HG02870 (cell line): ENCODE data around the gene SH3RF3.

Experiments
- ATAC-seq: cut with Tn5 transposase; IDR thresholded peaks from one replicate; pipeline ENCODE4 v1.9.1; 2021; ENCODE audit warnings: mild to moderate bottlenecking, moderate library complexity; ENCODE audit not compliant: unreplicated experiment

Gene SH3RF3

DNA sequence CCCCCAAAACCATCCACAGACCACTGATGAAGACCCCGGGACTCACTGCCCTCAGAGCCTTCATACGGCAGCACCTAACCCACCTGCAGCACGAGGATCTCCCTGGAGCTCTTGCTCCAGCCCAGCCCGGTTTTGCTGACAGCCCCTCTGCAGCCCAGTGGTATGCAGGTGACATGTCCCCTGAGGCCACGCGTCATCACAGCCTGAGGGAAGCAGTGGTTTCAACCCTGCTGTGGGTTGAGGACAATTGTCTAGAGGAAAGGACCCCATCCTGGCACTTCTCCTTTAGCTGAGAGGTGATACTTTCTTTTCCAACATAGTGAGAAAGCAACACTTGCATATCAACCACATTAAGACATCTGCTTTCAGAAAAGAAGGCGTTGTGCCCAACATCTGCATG is 350.8 kb downstream of the SH3RF3 start:
- ATAC-seq: no peak

DNA sequence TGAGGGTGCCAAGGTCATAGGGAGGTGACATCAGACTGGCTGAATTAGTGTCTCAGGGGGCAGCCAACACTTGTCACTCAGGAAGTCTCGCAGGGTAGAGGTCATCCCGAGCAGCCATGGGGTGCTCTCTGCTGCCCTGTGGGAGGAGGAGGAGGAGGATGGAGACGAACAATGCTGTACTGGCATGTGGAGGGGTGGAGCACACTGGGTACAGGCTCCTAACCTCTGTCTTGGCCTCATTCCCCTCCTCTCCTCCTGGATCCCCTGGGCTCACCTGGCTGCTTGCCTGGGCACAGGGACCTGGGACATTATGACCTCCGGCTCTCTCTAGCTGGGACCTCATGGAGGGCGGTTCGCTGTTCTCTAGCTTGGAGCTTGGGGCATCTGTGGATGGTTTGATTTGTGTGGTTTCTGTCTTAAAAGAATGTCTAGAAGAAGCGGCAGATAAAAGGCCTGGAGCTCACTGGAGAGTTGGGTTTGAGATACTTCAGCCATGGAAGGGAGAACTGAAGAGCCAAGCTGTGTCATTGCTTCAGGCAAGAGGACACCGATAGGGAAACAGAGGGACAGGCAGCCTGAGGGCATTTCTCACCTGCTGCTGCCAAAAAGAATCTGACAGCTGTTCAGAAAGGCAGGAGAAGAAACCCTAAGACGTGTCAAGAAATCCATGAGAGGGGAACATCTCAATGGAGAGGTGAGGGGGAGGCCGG is 351.6 kb downstream of the SH3RF3 start:
- no peak for ATAC-seq

DNA sequence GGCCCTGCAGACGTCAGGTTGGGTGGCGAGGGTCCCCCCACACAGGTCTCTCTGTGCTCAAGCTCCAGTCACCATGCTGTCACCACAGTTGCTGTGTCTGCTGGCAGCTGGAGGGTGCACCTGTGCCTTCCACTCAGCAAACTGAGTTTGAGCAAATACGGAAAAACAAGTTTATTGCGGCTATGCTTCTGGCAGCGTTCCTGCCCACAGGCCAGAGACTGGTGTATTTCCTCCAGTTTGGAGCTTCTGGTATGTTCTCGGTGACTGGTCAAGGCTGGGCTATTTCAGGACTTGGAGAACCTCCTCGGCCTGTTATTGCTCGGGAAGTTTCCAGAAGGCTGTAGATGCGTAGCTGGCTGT is 352.2 kb downstream of the SH3RF3 start:
- ATAC-seq: no peak

DNA sequence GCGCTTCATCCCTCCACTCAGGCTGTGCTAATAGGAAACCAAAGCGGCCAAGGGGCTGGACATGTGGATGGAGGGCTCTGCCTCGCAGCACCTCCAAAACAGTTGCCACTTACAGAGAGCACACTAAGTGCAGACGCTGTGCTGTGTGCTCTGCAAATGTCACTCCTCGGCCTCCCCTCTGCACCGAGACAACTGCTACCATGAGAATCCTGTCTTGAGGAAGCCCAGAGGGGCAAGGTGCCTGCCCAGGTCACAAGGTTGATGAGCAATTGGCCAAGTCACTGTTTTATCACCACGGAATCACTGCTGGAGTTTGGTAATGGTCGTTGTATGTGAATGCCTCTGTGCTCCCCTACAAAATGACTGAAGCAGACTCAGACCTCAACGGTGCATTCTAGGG is 352.6 kb downstream of the SH3RF3 start:
- ATAC-seq: no peak

DNA sequence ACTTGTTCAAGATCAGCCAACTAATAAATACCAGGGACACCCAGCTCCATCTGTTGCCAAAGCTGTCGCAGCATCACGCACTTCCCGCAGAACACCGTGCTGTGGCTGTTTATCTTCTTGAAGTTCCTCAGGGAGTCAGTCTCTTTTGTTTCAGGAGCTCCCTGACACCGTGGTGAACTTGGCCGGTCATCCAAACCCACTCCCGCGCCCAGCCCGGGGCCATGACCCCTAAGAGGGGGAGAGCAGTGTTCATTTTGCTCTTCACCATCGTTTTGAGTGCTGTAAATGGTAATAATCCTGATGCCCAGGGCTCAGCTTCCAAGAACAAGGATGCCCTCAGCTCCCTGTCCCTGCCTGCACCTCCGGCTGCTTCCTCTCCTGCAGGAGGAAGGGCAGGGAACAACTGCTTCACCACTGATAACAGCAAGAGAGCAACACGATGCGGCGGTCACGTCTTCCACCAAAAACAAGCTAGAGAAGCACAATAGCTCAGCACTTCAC is 353.4 kb downstream of the SH3RF3 start:
- ATAC-seq: no peak

DNA sequence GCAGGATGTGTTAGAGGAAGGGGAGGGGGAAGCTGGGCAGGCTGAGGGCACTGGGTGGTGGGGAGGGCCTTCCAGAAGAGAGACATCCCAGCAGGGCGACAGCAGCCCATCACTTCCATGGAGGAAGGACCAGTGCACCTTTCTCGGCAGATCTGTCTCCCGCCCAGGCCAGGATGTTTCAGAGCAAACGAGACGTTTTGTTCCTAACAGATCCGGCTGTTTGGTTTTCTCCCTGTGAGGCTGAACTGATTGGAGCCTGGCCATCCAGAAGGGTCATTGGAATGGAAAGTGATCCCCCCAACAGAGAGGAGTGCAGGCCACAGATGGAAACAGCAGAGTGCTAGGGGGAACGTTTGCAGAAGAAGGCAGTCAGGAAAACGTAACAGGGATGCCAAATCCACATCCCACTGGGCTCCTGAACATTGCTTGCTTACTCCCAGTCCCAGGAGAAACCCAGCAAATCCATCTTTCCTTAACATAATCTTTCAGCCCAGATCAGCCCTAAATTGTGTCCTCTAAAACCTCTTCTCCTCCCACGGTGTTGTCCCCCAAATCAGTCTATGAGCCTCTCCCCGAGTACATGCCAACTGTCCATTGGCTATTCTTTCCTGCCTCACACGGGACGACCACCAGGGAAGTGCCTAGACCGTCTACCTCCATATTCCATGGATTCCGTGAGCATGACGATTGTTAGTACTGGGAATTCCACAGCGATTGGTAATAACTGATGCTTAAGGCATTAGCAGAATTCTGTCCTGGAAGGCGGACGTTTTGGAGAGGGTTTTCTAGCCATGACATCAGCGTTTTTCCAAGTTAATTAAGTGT is 357.9 kb downstream of the SH3RF3 start:
- ATAC-seq: no peak

DNA sequence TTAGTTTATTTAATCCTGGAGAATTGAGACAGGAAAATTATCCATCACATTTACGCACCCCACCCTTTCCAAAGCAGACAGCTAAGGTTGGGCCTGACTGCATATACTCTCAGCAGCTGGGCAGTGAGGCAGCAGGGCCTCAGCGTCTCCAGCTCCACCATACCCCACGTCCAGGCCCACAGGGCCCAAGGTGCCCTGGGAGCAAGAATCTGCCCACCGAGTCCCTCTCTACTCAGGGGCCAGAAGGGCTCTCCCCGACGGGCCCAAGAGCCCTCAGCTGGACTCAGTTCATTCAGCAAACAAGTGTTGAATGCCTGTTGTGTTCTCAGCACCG is 358.5 kb downstream of the SH3RF3 start:
- no peak for ATAC-seq

DNA sequence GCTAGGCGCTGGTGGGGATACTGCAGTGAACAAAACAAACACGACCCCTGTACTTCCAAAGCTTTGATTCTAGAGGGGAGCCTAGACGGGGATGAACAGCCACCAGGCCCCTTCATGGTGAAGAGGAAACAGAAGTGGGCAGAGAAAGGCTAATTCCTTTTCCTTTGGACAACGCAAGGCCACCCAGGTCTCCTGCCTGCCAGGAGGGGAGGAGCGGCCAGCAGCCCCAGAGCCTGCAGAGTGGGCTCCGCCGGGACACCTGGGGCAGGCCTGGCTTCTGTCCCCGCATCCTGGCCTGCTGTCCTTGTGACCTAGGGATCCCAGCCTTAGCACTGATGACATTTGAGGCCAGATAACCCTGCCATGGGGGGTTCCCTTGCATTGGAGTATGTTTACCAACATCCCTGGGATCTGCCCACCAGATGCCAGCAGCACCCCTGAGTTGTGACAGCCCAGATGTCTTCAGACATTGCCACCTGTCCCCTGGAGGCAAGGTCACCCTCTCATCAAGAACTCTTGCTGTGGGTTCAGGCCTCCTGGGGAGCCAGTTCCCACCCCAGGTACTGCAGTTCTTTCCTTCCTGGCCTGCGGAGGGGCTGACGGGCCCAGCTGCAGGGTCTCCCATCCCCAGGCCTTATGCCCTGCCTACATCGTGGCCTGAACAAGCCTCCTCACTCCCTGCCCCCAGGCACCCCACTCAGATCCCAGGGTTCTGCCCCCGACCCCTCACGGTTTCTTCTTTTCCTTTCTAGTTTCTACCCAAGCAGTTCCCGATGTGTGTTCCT is 359.1 kb downstream of the SH3RF3 start:
- no peak for ATAC-seq

DNA sequence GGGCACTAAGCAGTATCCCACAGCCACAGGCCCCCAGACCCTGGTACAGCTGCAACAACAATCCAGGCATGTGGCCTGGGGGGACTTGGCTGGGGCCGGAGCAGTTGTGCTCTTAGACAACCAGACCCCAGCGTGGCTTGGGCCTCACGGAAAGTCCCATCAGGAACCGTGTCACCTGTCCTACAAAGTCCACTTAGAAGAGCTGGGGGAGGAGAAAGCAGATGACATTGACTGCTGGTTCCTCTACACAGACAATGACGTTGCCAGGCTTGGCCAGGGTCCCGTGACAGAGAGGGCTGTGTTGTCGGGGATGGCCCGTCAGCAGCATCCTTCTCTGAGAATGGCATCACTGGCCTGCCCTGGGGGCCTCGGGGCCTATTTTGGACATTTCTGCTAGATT is 360.3 kb downstream of the SH3RF3 start:
- no peak for ATAC-seq

DNA sequence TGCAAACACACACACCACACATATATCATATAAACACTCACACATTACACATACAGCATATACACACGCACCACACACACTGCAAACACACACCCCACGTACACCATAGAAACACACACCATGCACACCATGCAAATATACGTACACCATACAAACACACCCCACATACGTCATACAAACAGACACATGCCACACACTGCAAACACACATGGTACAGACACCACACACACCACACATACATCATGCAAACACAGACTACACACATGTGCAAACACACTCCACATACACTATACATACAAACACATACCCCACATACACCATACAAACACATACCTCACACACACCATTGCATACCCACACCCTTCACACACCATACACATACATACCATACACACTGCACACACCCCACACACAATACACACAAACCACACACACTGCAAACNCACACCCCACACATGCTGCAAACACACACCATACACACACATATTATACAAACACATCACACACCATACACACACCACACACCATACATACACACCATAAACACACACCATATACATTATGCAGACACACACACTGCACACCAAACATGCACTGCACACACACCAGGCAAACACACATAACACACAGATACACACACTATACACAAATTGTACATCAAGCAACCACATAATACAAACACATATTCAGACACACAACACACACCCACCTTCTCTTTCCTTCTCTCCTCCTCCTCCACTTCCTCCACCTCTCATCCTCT is 364.4 kb downstream of the SH3RF3 start:
- ATAC-seq: no peak

DNA sequence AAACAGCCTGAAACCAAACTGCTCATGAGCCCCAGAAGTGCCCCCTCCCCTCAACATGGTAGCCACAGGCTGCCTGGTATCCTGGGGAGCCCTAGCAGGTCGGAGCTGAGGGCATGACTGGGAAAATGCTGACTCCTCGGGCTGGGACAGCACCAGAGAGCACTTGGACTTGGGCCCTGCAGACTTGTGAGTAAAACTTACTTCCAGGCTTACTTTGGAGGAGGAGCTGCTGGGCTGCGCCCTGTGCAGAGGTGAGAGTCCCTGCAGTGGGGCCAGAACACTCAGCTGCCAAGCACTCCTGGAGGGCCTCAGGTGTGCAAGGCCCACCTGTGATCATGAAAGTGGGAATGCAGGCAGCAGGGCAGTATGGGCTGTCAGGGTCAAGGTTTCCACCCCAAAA is 365.3 kb downstream of the SH3RF3 start:
- ATAC-seq: no peak

DNA sequence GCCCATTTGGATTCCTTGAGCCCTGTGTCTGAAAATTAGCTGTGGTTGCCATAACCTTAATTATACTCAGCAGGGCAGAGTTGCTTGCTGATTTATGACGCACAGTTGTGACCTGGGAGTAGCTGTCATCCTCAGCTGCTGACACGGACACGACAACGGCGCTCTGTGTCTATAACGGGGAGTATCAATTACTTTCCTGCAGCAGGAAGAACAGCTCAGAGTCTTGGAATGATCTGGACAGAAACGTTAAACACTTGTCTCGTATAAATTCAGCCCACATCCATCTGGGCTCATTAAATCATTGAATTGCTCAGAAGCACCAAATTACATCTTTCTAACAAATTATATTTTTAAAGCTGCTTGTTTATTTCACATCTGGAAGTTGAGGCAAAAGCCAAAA is 368.5 kb downstream of the SH3RF3 start:
- ATAC-seq: no peak

DNA sequence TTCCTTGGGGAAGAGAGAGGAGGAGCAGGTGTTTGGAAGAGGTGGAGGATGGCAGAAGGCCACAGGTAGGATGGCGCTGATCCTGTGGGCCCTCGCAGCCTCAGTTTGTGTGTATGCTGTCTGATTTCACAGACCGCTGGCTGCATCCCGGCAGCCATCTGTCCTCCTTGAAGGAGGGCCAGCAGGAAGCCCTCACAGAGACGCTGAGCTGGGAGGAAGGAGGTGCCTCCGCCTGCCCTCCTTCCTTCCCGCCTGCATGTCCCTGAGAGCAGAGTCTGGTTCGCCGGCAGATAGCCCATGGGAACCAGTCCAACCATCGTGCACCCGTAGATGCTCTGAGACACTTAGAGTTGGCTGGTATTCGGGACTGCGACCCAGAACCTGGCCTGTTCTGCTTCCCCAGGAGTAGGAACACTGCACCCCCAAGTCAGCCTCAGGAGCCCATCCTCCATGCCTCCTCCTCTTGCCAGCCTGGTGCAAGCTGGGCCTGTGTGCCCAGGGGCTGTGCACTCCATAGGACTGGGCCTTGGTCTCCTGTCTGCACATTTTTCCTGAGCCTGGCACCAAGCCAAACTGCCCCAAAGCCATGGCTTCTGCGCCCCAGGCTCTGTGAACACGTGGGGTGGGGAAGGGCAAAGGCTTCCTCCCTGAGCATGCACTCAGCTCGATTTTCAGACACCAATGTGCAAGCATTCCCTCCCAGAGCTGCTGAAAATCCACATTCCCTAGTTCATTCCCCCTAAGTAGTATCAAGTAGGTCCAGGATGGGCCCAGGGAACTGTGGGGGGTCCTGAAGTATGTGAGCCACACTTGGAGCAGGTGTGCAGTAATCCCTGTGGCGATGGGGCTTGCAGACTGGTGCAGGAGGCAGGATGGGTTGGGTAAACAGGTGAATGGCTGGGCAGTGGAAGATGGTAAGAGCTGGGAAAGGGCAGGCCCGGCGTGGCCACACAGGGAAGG is 369.2 kb downstream of the SH3RF3 start:
- no peak for ATAC-seq

DNA sequence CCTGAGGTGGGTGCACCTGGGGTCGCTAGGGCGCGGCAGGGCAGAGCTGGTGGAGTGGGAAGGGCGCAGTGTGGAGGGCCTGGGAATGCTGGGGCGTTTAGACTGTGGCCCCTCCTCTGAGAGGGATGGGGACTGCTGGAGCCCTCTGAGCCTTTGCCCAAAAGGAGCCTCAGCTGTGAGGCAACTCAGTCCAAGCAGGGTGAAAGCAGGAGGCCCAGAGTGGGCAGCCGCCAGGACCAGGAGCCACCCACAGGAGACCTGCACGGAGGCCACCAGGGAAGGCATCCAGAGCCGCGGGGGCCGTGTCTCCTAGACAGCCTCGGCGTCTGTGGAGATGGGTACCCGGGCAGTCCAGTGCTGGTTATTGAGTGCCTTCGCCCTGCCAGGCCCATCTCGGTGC is 369.9 kb downstream of the SH3RF3 start:
- no peak for ATAC-seq

DNA sequence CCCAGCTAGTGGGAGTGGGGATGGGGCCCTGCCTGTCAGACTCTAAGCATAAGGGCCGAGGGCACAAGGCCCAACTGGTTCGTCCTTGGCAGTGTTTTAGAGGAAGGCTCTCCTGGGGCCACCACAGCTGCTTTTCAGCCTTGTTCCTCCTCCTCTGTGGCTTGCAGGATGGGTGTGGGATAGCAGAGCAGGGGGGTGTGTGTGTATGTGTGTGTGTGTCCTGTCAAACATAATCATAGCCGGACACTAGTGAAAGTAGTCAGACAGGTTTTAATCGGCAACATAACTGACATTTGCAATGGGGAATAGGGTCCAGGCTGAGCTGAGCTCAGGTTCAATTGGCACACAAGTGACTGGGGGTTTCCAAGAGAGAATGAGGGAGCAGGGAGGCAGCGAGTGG is 370.6 kb downstream of the SH3RF3 start:
- no peak for ATAC-seq

DNA sequence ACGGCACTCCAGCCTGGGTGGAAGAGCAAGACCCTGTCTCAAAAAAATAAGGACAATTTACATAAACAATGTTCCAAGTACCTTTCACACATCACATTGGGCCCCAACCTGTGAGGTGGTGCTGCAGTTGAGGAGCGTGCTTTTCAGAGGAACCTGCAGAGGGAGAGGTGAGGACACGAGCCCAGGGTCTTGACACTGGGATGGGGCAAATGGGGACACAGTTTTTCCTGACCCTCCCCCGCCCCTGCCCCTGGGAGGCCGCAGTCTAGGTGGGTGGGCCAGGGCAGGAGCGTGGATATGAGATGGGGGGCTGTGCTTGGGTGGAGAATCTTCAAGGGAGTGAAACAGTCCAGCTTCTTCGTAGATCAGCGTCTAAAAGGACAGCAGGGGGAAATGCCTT is 371.9 kb downstream of the SH3RF3 start:
- ATAC-seq: no peak

DNA sequence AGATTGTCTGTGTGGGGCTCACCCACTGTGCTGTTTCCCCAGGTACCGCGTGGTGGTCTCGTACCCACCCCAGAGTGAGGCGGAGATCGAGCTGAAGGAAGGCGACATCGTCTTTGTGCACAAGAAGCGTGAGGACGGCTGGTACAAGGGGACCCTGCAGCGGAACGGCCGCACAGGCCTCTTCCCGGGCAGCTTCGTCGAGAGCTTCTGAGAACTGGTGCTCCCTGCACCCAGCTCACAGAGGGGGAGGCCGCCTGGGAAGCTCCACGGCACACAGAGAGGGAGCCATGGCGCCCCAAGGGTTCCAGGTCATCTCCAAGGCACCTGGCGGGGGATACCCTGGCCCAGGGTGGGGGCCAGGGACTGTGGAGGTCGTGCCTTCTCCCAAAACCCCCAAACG is 372.5 kb downstream of the SH3RF3 start:
- ATAC-seq: no peak

DNA sequence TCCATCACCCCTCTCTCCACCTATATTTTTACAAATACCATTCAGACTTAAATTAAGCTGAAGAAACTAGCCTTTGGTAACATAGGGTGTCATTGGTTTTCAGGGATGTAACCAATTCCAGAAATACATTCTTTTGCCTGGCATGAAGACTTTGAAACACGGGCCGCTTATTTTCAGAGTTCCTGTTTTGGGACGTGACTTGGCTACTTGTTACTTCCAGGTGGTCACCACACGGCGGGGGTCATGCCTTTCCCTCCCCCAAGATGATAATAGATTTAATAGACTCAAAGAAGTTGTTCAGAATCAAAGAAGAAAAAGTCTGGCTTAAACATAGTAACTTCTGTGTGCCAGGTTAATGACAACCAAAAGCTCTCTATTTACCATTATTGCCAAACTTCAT is 374.2 kb downstream of the SH3RF3 start:
- no peak for ATAC-seq

DNA sequence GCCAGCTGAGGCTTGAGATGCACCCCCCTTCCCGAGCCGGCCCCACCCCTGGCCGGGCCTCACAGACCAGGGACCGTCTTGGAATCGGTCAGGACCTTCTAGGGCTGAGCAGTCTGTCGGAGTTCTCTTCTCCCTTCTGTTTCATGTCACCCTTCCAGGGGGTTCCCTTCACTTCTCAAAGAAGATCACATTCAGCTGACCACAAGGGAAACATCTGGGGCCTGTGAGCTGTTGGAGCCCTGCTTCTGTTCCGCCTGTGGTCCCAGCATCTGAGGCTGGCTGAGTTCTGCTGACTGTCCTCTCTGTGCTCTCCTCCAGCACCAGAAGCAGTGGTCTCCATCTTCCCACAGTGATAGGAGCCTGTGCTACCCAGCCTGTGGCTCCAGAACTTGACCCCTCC is 378.2 kb downstream of the SH3RF3 start:
- ATAC-seq: no peak

DNA sequence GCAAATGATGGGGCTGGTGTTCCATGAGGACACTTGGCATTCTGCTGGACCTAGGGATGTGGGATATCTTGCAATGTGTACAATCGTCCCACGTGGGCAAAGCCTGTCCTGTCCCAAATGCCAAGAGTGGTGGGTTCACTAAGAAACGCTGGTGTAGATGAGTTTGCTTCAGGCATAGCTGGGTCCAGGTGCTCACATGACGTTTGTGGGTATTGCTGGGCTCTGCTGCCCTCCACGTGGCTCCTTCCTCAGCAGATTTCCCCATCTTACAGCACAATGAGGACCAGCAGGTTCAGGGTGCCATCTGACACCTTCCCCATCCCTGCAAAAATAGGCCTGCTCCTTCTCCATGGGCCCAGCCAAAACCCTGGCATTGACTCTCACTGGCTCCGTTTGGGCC is 378.8 kb downstream of the SH3RF3 start:
- ATAC-seq: no peak
